ENCODE results near the gene ATG101.

GRCh38 chr12:52036587-52037171 is 33.1 kb upstream of the ATG101 start:
- TF ChIP-seq PPARA (CRISPR knock-in tag; IDR thresholded peaks at IDR 0.05; ENCODE audit: borderline replicate concordance) (no peak), CSRNP3 (CRISPR knock-in tag; IDR thresholded peaks at IDR 0.05) (no peak), ZFP3 (CRISPR knock-in tag; IDR thresholded peaks at IDR 0.05) (0 out of 2 replicates have a peak, but pooled peaks have one; percentile 22), TCF4 (CRISPR knock-in tag; IDR thresholded peaks at IDR 0.05; ENCODE audit: borderline replicate concordance) (no peak), BACH2 (CRISPR knock-in tag; IDR thresholded peaks at IDR 0.05; ENCODE audit: borderline replicate concordance) (no peak), CSDC2 (CRISPR knock-in tag; IDR thresholded peaks at IDR 0.05) (no peak), TSHZ2 (CRISPR knock-in tag; IDR thresholded peaks at IDR 0.05) (peak; percentile 35; the same call in 1 of the 2 replicates), ESRRG (CRISPR knock-in tag; IDR thresholded peaks at IDR 0.05) (no peak), GLIS3 (CRISPR knock-in tag; IDR thresholded peaks at IDR 0.05) (no peak), ZC3H10 (CRISPR knock-in tag; IDR thresholded peaks at IDR 0.05) (no peak), RARB (CRISPR knock-in tag; IDR thresholded peaks at IDR 0.05) (no peak)
